NCI-H526 (cell line): ENCODE data around the gene DUSP19.

Experiments used
- DNase-seq, 2 experiments: peaks; one replicate each; lab custom pipeline; 2025; lab: John Stamatoyannopoulos, UW

DUSP19 gene

DNA sequence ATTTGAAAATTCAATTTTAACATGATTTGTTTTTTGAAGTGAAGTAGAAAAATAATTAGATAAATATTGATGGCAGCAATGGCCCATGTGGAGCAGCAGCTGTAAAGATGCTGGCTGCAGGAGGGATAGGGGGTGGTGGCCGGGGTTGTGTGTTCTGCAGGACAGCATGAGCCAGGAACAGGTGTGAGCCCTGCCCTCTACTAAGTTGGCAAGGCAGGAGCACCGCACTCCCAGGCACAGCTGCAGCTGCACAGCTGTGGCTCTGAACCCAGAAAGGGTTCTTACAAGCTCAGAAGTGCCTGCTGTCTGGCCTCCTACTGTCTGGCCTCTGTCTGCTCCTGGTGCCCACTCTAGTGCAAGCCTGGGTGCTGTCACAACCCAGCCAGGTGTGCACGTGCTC lies 10.0 kb upstream of the DUSP19 start:
- DNase-seq = no peak

DNA sequence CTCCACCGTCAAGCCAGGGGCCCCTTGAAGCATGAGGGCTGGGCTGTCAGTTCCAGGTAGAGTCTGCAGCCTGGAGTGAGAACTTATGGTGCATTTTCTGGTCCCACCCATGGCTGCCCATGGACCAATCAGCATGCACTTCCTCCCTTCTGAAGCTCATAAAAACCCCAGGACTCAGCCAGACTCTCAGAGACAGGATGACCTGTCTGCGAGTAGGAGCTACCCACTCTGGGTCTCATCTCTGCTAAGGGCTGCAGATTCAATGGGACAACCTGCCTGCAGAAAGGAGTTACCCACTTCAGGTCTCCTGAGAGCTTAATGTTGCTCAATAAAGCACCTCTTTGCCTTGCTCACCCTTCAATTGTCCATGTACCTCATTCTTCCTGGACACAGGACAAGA lies 9.4 kb upstream of the DUSP19 start:
- DNase-seq = no peak

DNA sequence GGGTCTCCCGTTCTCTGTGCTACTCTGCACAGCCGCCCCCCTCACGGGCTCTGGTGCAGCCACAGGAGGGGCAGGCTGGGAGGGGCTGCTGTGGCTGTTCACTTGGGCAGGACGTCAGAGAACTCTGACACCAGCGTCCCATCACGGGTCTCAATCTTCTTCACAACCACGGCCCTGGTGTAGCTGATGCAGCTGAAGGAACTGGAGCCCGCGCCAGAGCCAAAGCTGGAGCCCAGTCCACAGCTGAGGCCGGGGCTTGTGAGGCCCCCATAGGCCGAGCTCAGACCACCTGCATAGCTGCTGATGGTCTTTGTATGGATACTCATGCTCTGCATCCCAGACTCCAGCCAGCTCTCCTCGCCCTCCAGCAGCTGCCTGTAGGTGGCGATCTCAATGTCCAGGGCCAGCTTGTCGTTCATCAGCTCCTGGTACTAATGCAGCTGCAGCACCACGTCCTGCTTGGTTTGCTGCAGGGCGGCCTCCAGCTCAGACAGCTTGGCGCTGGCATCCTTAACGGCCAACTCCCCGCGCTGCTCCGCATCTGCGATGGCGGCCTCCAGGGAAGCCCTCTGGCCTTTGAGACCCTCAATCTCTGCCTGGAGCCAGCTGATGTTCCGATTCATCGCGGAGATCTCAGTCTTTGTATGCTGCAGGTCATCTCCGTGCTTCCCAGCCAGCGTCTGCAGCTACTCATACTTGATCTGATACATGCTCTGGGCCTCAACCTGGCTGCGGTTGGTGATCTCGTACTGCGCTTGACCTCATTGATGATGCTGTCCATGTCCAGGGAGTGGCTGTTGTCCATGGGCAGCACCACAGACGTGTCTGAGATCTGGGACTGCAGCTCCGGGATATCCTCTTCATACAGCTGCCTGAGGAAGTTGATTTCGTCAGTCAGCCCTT lies 7.4 kb upstream of the DUSP19 start:
- DNase-seq = peak; percentile 85 to 89

DNA sequence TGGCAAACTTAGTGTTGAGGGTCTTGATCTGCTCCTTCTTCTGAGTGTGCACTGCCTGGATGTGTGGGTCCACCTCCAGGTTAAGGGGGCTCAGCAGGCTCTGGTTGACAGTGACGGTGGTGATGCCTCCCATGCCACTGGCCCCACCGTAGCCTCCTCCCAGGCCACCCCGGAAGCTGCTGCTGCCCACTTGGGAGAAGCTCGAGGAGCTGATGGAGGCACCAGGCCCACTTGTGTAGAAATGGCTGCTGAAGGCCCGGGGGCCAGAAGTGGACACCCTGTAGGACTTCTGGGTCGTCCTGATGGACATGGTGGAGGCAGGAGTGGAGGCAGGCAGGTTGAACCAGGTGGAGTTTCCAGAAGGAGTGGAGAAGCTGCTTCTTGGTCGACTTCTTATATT lies 6.4 kb upstream of the DUSP19 start:
- DNase-seq = no peak

DNA sequence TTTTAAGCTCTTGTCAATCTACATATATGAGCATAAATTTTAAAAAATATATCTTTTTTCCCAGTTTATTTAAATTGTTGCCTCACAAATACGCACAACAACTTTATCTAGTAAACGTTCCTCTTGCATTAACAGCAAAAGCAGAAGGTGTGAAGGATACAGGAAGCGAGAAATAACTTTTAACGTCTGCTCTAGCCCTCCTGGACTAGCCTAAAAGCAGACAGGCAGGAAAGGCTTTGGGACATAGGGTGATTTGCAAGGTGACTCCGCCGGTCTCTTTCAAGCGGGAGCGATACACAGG lies 434 bp upstream of the DUSP19 start:
- DNase-seq = peak; percentile 88 to 90

DNA sequence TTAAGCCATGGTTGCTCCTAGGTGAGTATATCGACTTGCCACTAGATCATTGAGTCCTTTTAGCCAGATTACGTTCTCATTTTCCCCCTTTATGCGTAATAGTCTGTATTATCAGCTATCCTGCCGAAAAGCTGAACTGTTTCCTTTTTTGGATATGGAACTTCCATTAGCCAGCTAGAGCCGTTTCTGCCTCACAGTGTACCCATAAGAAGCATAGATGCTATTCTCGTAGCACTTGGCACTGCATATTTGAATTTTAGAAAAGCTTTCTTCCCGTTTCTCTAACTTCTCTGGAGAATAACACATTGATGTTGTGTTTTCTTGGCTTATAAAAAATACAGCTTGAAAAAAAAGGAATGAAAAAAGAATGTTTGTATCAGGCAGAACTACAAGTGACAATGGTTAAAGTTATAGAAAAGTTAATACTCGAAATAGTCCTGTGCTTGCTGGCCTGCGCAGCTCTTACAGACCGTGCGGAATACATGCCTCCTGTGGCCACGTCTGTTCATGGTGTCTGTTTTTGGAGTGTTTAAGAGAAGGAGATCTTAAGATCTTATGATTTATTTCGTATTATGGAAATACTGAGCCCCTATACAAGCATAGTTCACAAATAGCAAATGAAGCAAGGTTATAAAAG lies 710 bp downstream of the DUSP19 start:
- peak; percentile 64 to 67 for DNase-seq

DNA sequence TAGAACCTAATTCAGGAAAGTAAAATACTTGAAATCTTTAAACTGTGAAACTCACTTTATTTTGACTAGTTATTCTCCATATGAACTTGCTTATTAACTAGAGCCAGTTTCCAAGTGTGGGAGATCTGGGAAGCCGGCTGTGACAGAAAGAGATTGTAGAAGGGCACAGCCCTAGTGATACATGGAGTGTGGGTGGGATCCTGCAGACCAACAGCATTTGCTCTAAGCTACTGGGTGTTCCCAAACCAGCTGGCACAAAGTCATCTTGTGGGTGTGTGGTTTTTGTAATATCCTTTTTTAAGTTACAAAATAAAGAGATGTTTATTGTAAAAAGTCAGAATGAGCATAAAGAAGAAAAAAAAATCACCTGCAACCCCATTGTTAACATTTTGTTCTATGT lies 3.4 kb downstream of the DUSP19 start:
- no peak for DNase-seq

DNA sequence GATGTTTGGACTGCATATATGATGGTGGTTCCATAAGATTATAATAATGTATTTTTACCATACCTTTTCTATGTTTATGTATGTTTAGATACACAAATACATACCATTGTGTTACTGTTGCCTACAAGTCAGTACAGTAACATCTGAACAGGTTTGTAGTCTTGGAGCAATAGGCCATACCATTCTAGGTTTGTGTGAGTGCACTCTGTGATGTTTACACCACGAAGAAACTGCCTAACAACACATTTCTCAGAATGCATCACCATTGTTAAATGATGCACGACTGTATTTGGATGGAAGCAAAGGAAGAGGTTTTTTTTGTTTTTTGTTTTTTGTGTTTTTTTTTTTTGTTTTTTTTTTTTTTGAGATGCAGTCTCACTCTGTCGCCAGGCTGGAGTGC lies 9.5 kb downstream of the DUSP19 start:
- DNase-seq = no peak

DNA sequence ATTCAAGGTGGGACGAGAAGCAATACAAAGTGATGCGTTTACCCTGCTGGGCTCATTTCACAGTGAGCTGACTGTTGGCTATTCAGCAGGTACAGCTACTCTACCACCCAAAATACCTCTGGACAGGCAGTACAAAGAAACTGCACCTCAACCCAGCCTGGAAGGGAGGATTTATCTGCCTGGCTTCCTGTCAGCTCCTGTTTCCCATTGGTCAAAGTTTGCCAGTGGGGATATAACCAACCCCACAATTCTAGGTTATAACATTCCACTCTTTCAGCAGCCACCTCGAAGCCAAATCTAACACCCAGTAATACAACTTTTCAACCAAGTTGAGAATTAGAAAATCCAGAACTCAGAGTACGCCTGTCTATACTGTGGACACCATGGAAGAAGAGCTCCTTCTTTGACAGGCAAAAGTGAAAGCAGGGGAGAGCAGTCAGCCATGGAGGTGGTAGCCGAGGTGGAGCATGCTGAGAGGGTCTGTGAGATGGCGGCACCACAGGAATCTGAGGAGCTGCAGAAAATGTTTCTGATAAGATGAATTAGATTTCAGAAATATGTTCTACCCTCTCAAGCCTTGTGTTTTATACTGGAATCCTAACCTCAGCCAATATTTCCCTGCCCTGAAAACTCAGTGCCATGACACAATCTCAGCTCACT lies 10.8 kb downstream of the DUSP19 start:
- DNase-seq = no peak

DNA sequence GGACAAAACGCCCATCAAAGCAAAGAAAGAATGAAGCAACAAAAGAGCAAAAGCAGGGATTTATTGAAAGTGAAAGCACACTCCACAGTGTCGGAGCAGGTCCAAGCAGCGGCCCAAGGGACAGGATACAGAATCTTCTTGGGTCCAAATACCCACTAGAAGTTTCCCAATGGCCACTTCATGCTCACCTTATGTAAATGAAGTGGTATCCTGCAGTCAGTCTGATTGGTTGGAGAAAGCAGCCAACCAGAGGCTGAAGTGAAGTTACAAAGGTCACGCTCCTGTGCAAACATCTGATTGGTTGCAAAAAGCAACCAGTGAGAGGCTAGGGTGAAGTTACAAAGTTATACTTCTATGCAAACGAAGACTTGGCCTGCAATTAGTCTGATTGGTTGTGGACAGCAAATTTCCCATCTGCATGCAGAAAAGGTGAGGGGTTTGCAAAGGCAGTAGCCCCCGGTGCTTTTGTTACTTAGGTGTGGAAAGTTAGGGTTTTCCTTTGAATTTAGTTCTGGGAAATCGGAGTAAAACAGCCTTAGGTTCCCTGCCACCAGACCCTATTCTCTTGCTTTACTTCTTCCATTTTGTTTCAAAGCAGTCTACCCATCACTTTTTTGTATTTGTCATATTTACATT lies 12.9 kb downstream of the DUSP19 start:
- DNase-seq = no peak

DNA sequence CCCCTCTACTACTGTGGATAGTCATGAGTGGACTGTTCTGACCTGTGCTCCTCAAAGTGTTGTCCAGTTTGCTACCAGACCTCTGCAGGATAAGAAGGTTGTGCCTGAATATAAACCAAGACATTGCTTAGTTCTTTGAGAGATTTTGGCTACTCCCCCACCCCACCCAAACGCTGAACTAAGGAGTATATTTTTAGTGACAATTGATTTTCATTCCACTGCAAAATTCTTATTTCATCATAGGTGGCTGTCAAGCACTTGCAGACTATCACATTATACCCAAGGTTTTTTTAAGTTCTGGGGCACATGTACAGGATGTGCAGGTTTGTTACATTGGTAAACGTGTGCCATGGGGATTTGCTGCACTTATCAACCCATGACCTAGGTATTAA lies 13.4 kb downstream of the DUSP19 start:
- no peak for DNase-seq

DNA sequence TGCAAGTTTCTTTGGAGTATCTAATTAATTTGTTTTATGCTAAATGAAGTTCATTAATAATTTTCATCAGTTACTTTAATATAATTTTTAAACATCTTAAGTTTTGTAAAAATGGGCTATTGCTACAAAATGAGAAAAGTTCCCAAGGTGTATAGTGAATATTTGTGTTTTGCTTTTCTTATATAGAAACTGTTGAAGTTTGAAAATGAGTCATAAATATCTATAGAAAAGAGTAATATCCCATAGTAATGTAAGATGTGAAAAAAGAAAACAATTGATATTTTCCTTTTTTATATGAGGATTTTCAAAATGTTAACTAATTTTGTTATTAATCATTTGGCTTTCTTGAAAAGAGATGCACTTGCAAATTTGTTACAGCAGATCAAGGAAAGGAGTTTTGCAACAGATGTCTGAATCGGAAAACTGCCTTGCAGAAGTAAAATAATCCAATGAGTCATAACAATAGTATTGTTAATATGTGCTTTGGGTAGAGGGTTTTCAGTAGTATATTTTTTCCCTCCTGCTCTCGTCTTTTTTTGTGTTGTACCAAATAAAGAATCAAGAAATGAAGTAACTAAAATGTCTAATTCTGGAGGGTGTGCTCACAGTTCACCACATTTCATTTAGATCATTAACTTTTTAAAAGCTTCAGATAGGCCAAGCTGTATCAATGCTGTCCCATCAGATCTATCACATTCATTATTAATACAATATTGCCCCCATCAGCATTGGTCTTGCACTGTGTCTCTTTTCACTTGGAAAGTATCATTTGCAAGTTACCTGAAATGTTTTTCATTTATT lies 15.5 kb downstream of the DUSP19 start:
- peak in 1 of 2 experiments; percentile 3 for DNase-seq

DNA sequence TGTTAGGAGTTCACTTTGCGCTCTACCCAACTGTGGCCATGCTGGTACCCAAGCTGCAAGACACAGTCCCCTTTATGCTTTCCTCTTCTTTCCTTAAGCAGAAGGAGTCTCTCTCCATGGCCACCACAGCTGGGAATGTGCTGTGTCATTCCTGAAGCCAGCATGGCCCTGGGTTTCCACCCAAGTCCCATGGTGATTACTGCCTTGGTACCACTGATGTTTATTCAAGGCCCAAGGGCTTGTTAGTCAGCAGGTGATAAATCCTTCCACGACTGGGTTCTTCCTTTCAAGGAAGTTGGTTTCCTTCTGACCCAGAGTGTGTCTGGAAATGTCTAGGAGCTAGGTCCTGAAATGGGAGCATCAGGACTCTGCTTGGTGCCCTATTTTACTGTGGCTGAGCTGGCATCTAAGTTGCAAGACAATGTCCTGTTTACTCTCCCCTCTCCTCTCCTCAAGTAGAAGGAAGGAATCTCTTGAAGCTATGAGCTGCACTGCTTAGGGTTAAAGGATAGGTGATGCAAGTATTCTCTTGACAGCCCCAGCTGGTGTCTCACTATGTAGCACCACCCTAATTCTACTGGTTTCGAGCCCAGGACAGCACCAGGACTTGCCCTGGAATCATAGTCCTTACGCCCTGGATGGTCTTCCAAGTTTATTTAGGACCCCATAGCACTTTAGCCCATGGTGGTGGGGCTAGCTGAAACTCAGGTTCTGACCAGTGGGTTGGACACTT lies 27.0 kb downstream of the DUSP19 start:
- no peak for DNase-seq

DNA sequence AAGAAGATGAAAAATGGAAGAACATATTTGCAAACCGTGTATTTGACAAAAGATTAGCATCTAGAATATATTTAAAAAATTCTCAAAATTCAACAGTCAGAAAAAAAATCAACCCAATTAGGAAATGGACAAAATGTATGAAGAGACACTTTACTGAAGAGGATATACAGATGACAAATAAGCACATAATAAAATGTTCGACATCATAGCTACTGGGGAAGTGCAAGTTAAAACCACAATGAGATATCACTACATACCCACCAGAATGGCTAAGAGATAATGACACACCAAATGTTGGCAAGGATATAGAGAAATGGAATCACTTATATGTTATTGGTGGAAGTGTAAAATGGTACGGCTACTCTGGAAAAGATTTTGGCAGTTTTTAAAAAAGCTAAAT lies 34.0 kb downstream of the DUSP19 start:
- DNase-seq = no peak

DNA sequence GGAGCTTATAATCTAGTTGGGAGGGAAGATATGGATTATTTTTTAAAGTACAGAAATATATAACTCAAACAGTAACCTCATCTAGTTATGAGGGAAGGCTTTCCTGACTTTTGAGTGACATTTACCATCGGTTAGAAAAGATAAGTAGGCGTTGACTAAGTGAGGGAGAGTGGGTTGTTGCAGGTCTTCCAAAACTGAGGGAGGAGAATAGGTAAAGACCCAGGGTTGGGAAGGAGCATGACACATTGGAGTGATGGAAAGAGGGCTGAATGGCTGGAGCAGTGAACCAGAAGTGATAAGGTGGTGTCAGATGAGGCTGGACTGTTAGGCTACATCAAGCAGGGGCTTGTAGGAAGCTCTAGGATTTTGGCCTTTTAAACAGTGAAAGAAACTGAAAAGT lies 35.1 kb downstream of the DUSP19 start:
- DNase-seq = no peak

DNA sequence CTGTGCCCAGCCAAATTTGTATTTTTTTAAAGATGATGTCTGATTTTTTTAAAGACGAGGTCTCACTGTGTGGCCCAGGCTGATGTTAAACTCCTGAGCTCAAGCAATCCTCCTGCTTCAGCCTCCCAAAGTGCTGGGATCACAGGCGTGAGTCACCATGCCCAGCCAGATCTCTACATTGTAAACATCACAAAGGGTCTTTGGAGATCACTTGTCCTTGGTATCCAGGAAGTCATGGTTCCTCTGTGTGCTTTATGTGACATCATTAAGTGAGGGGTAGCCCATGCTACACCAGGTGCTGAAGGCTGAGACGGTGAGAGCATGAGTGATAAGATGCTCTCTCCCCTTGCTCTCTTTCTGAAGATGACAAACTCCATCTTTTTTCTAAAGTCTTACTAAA lies 38.7 kb downstream of the DUSP19 start:
- no peak for DNase-seq

DNA sequence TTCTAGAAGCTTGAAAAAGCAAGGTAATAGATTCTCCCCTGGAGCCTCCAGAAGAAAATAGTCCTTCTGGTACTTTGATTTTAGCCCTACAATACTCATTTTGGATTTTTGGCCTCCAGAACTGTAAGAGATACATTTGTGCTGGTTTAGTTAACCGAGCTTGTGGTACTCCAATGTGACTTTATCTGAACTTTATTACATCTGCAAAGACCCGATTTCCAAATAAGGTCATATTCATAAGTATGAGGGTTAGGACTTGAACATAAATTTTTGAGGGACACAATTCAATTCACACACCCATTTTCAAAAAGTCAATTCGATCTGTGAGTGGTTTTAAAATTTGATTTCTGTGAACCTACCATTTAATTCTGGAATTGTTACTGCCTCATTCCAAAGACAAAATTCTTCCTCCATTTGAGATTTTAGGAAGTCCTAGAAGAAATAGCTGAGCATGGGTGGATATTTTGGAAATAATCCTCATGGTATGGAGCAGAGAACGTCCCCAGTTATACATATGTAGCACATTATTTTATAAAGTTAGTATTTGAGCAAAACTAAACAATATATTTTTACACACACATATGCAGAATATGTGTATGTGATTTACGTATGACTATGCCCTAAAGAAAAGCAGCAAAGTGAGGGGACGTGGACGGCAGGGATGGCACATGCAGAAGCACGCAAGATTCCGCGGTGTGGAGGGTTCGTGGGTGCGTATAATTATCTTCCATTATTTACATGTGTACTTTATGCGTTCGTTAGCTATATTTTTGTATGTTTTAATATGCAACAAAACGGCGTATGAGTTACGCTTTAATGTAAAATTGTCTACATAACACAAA lies 44.8 kb downstream of the DUSP19 start:
- DNase-seq = peak in 1 of 2 experiments; percentile 64

DNA sequence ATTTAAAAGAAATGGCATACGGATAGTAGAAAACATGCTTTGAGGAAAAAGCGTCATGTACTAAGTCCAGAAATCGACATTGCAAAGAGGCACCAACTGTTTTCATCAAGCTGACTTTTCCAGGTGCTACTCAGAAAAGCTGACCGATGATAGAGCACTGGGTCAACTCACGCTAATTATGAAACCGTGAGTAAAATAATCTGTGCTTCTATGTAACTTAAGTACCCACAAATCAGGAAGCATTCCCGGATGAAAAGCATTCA lies 45.3 kb downstream of the DUSP19 start:
- DNase-seq = no peak

DNA sequence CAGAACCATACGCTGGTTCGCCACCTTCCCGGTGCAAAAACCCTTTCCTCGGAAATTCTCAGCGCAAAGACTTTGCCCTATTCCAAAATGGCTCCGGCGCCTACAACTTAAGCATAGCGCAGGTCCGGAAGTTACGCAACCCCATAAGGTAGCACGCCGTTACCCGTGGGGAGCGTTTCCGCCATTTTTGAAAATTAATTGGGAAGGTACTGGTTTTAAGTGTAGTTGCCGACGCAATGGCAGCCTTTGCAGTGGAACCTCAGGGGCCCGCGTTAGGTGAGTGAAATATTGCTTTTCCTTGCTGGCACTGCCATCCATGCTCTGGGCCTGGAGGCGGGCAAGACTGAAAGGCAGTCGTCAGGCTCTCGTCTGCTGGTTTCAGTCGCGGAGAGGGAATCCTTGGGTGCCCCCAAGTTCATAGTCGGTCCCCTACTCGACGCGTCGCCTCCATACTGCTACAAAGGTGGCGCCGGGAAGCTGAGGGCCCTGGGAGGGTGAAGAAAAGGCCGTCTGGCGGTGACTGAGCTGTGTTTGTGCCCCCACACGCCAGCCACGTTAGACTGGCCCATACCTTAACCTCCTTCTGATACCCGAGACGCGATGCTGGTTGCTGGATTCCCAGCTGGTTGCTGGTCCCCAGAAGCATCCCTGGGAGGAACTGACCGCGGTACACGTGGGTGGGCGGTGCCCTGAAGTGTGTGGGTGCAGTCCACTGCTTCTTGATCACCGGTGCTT lies 45.8 kb downstream of the DUSP19 start, which contains the start of gene NUP35:
Gene NUP35, plus strand, starts transcription at position 222 of the 735 bp plus-strand sequence. Its CDS starts 15 bp downstream, at position 237.
- peak; percentile 94 to 97 for DNase-seq

DNA sequence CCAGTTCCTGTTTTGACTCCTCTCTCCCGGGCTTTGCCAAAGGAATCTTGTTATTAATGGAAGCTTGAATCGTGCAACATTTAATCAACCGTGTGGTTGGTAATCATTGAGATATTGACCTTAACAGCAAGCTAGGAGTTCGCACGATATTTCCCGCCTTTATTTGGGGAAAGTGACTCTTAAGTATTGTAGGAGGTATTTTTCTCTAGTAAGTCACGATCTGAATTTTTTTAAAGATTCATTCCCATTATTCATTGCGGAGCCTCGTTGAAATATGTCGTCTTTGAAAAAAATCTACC lies 46.4 kb downstream of the DUSP19 start:
- DNase-seq = no peak
